Vagina (tissue), 2 donors: ENCODE data around the gene MAML2.

Experiments
- POLR2A ChIP-seq, 2 donors: fragments of 450-650 bp; IDR thresholded peaks; one replicate each; pipeline ENCODE4 v1.6.1; 2017; ENCODE audit warnings: antibody characterized with exemption in 2 of 2, mild to moderate bottlenecking in 2 of 2, moderate library complexity in 2 of 2
- POLR2AphosphoS5 ChIP-seq, 2 donors: sonication (generic); formaldehyde crosslinking; IDR thresholded peaks; one replicate each; pipeline ENCODE4 v1.9.0; 2017; ENCODE audit warnings: antibody characterized with exemption in 2 of 2, mild to moderate bottlenecking in 2 of 2, low read depth in 1 of 2; ENCODE audit not compliant: insufficient read depth in 1 of 2
- TF ChIP-seq, protein P1 (sequence below), 3 experiments: fragments of 450-650 bp in 2 of 3; fragments of 200-600 bp in 1 of 3; sonication (generic) in 1 of 3; IDR thresholded peaks; one replicate each; pipeline ENCODE4 v1.5.1; 2017 to 2019; ENCODE audit warnings: antibody characterized with exemption in 3 of 3, mild to moderate bottlenecking in 2 of 3, moderate library complexity in 2 of 3

- TF ChIP-seq, protein P1, sequence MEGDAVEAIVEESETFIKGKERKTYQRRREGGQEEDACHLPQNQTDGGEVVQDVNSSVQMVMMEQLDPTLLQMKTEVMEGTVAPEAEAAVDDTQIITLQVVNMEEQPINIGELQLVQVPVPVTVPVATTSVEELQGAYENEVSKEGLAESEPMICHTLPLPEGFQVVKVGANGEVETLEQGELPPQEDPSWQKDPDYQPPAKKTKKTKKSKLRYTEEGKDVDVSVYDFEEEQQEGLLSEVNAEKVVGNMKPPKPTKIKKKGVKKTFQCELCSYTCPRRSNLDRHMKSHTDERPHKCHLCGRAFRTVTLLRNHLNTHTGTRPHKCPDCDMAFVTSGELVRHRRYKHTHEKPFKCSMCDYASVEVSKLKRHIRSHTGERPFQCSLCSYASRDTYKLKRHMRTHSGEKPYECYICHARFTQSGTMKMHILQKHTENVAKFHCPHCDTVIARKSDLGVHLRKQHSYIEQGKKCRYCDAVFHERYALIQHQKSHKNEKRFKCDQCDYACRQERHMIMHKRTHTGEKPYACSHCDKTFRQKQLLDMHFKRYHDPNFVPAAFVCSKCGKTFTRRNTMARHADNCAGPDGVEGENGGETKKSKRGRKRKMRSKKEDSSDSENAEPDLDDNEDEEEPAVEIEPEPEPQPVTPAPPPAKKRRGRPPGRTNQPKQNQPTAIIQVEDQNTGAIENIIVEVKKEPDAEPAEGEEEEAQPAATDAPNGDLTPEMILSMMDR (IDR thresholded peaks at IDR 0.05): no peak
- no peak for TF ChIP-seq POLR2A (IDR thresholded peaks at IDR 0.05)
- no peak for TF ChIP-seq POLR2AphosphoS5 (IDR thresholded peaks at IDR 0.05; ENCODE audit: insufficient read depth in 1 of 2, low read depth in 1 of 2)
Measured at GRCh38 chr11:96092511-96092910, 250.5 kb downstream of the MAML2 start.
